Central memory CD8-positive, alpha-beta T cell (primary cell): ENCODE data around the gene SEMA4D.
"Not testable (repeated sequence)": the region's sequence is repeated elsewhere in the genome, so short reads cannot be mapped to it uniquely, and the experiment has no call there.

Experiments used
- ATAC-seq: fragments of 150-1000 bp; cut with Tn5 transposase; replicated peaks from 2 replicates; pipeline ENCODE4 v1.10.0; 2022; ENCODE audit warnings: mild to moderate bottlenecking, moderate FRiP score, moderate number of reproducible peaks; ENCODE audit not compliant: poor library complexity, severe bottlenecking; ENCODE audit errors: extremely low read depth
- DNase-seq, 2 donors: peaks; one replicate each; pipeline ENCODE4 v3.0.0; 2021; ENCODE audit warnings: low spot score in 2 of 2
- H3K27ac Mint-ChIP-seq: one replicate; pipeline ENCODE4 v1.8.0; 2022; ENCODE audit warnings: low read depth, mild to moderate bottlenecking, moderate library complexity, mixed read lengths
- H3K27me3 Mint-ChIP-seq: one replicate; pipeline ENCODE4 v1.8.0; 2022; ENCODE audit warnings: mixed read lengths
- H3K36me3 Mint-ChIP-seq: one replicate; pipeline ENCODE4 v1.8.0; 2022; ENCODE audit warnings: mild to moderate bottlenecking, moderate library complexity, mixed read lengths; ENCODE audit not compliant: insufficient read depth
- H3K4me1 Mint-ChIP-seq: one replicate; pipeline ENCODE4 v1.8.0; 2022; ENCODE audit warnings: mixed read lengths
- H3K4me3 Mint-ChIP-seq: one replicate; pipeline ENCODE4 v1.8.0; 2022; ENCODE audit warnings: mild to moderate bottlenecking, moderate library complexity, mixed read lengths
- H3K9me3 Mint-ChIP-seq: one replicate; pipeline ENCODE4 v1.8.0; 2022; ENCODE audit warnings: mixed read lengths

SEMA4D gene

GRCh38 chr9:89473762-89474469 lies 24.0 kb downstream of the SEMA4D start:
- Mint-ChIP-seq H3K9me3 (no peaks in the 10 kb centered on the region), H3K27ac (peak overlapping the region; percentile 73), H3K4me1 (peaks cover 90% of the 10 kb centered on the region), H3K36me3 (peaks cover 35% of the 10 kb centered on the region), H3K4me3 (peak overlapping the region; percentile 42), H3K27me3 (no peaks in the 10 kb centered on the region)
- DNase-seq (no peak), ATAC-seq (no peak)

DNA sequence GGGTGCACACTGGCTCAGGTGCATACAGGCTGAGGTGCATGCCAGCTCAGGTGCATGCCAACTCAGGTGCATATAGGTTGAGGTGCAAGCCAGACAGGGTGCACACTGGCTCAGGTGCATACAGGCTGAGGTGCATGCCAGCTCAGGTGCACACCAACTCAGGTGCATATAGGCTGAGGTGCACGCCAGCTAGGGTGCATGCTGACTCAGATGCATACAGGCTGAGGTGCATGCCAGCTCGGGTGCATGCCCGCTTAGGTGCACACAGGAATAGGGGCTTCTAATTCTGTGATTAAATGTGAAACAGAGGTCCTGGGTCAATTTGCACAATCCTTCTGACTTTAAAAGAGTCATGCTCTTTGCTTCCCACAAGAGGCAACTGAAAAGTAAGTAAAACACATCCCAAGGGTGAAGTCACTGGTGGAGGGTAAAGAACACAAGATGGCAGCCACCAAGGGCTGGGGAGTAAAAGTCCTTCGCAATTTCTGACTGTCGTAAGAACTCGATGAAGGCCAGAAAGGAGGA lies 26.1 kb downstream of the SEMA4D start:
- H3K4me1 Mint-ChIP-seq, result peaks cover 89% of the 10 kb centered on the region
- H3K4me3 Mint-ChIP-seq, result peak overlapping the region; percentile 9
- H3K9me3 Mint-ChIP-seq, ATAC-seq, DNase-seq, H3K27me3 Mint-ChIP-seq: not testable (repeated sequence)
- peaks cover 39% of the 10 kb centered on the region for H3K36me3 Mint-ChIP-seq
- H3K27ac Mint-ChIP-seq, result peak overlapping the region; percentile 83

DNA sequence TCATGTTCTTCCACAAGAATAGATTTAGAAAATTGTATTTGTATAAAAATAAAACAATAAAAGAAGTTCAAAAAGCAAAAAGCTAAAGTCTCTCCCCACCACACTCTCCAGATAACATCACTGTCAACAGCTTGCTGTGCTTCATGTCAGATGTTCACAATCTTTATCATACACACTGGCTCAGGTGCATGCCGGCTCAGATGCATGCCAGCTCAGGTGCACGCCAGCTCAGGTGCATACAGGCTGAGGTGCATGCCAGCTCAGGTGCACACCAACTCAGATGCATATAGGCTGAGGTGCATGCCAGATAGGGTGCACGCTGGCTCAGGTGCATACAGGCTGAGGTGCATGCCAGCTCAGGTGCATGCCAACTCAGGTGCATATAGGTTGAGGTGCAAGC lies 26.5 kb downstream of the SEMA4D start:
- no peaks in the 10 kb centered on the region for H3K27me3 Mint-ChIP-seq
- peaks cover 89% of the 10 kb centered on the region for H3K4me1 Mint-ChIP-seq
- no peak for DNase-seq
- H3K36me3 Mint-ChIP-seq, result peaks cover 39% of the 10 kb centered on the region
- no peak for ATAC-seq
- H3K9me3 Mint-ChIP-seq, result no peaks in the 10 kb centered on the region
- peak overlapping the region; percentile 83 for H3K27ac Mint-ChIP-seq
- peak overlapping the region; percentile 74 for H3K4me3 Mint-ChIP-seq

- ATAC-seq (no peak), DNase-seq (no peak)
- peak overlapping the region; percentile 83 for H3K27ac Mint-ChIP-seq
- no peaks in the 10 kb centered on the region for H3K9me3 Mint-ChIP-seq
- peak overlapping the region; percentile 74 for H3K4me3 Mint-ChIP-seq
- H3K4me1 Mint-ChIP-seq, result peaks cover 89% of the 10 kb centered on the region
- H3K27me3 Mint-ChIP-seq, result no peaks in the 10 kb centered on the region
- peaks cover 34% of the 10 kb centered on the region for H3K36me3 Mint-ChIP-seq
These were observed 27.6 kb downstream of the SEMA4D start for GRCh38 chr9:89470224-89470839.

DNA sequence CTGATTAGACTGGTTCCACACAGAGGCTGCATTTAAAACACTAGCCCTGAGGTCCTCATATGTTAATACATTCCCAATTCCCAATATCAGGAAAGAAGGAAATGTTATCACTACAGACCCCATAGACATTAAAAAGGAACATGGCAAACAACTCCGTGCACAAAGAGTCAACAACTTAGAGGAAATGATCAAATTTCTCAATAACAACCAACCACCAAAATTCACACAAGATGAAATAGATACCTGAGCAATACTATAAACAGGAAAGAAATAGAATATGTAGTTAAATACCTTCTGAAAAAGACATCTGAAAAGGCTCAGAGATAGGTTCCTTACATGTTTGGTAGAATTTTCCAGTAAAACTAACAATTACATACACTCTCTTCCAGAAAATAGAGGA lies 28.9 kb downstream of the SEMA4D start:
- Mint-ChIP-seq H3K27ac (peak overlapping the region; percentile 83), H3K27me3 (no peaks in the 10 kb centered on the region), H3K36me3 (peaks cover 33% of the 10 kb centered on the region), H3K9me3 (no peaks in the 10 kb centered on the region), H3K4me1 (peaks cover 90% of the 10 kb centered on the region), H3K4me3 (peak overlapping the region; percentile 74)
- no peak for ATAC-seq
- no peak for DNase-seq

DNA sequence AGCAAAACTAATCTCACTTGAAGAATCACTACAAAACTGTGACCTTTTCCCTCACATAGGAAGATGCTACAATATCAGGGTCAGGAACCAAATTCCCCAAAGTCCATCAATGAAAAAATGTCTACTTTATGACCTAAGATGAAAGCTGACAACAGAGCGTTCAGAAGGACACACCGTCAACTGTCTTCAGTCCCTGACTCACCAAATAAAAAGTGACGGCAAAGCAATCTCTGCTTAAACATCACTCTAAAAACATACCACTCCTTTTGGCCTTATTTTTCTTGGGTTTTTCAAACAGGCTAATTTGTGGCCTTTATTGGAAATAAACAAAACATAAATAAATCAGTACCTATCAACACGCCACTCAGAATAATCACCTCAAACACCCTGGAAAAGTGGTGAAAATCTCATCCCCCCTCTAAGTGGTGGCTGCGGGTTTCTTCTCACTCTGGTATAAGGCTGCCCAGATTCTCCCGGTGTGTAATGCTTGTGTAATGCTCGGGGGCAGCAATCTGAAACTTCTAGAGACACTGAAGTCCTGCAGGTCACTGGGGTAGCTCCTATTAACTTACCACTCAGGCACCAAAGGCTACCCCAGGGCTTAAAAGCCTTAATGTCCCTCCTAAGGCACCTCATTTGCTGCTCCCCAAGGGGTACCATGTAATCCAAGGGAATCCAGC lies 29.5 kb downstream of the SEMA4D start:
- Mint-ChIP-seq H3K27ac (peak overlapping the region; percentile 83), H3K36me3 (peaks cover 34% of the 10 kb centered on the region), H3K4me3 (peak overlapping the region; percentile 74), H3K9me3 (no peaks in the 10 kb centered on the region), H3K27me3 (no peaks in the 10 kb centered on the region), H3K4me1 (peaks cover 88% of the 10 kb centered on the region)
- DNase-seq (no peak), ATAC-seq (no peak)

- Mint-ChIP-seq H3K4me3 (peak overlapping the region; percentile 74), H3K27ac (peak overlapping the region; percentile 83), H3K9me3 (no peaks in the 10 kb centered on the region), H3K27me3 (no peaks in the 10 kb centered on the region), H3K4me1 (peaks cover 94% of the 10 kb centered on the region), H3K36me3 (peaks cover 38% of the 10 kb centered on the region)
- no peak for ATAC-seq
- DNase-seq, result no peak
These were observed 30.7 kb downstream of the SEMA4D start for GRCh38 chr9:89467278-89467625.

DNA sequence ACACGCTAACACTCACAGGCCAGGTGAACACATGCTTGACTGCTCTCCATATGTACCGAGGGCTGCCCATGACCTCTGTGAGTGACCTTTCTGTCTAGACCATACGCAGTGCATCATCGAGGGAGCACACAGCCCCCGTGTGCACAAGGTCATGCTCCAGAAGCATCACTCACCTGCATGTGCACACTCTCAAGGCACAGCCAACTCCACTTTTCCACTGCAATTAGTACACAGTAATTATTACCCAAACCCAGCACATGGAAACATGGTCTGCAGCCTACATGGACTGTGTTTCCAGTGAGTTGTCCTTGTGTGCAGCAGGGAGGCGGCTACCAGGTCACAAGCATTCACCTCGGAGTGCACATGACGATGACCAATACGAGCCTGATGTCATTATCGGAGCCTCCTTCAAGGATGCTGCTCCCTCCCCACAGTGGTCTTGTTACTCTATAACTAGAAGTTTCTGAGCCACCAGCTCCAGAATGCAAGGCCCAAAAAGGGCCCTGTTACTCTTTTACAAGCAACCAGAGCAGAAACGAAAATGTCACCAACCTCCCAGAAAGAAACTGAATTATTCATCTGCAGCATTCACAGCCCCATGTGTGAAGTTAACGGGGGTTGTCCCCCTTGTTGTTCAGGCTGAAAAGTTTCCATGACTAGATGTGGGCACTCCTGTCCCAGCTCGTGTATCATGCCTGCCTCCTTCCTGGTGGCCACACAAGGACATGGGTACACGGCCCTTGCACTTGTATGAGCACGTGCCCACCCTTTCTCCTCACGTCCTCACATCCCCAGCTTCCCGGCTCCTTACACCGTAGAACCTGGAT lies 31.2 kb downstream of the SEMA4D start:
- H3K4me3 Mint-ChIP-seq, result peak overlapping the region; percentile 74
- H3K9me3 Mint-ChIP-seq, result no peaks in the 10 kb centered on the region
- H3K36me3 Mint-ChIP-seq, result peaks cover 37% of the 10 kb centered on the region
- peaks cover 94% of the 10 kb centered on the region for H3K4me1 Mint-ChIP-seq
- ATAC-seq, result no peak
- H3K27ac Mint-ChIP-seq, result peak overlapping the region; percentile 83
- no peak for DNase-seq
- H3K27me3 Mint-ChIP-seq, result no peaks in the 10 kb centered on the region

DNA sequence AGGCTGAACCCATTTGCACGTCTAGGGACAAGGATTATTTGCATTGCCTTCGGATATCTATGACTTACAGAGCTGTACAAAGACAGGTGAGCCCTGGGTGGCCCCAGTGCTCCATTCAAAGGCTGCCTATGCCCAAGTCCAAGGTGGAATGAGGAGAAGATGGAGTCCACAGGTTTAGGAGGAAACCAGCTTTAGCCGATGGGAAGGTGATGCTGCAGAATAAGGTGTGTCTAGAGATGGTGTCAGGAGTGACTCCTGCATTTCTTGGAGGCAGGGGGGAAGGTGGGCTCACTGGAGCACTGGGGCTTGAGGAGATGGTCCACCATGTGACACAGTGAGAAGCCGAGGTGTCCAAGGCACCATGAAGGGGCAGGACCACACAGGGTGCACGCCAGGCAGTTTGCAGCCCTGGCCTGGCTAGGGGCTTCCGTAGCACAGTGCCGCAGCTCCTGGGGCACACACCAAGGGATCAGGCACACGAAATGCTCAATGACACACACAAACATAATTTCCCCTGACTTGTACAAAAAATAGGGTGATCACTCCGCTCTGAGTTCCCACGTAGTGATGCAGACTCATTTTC lies 32.1 kb downstream of the SEMA4D start:
- no peak for ATAC-seq
- Mint-ChIP-seq H3K9me3 (no peaks in the 10 kb centered on the region), H3K27me3 (no peaks in the 10 kb centered on the region), H3K27ac (peak overlapping the region; percentile 83), H3K36me3 (peaks cover 35% of the 10 kb centered on the region), H3K4me3 (peak overlapping the region; percentile 74), H3K4me1 (peaks cover 91% of the 10 kb centered on the region)
- DNase-seq, result no peak

DNA sequence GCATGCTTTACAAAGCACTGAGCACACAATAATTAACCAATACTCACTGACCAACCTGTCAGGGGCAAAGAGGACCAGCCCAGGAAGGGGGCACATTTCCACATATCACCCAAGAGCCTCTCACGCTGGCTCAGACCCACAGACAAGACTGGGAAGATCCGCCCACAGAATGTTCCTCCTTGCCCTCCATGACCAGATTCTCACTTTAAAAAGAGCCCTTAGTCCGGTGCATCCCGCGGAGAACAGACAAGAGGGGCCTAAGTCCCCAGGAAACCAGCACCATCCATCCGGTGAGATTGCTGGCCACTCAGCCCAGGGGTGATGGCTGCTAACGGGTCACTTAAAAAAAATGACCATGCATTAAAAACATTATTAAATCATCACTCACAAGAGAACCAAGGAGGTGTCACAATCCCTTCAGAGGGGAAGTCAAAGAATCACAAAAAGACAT lies 32.9 kb downstream of the SEMA4D start:
- Mint-ChIP-seq H3K9me3 (no peaks in the 10 kb centered on the region), H3K36me3 (peaks cover 35% of the 10 kb centered on the region), H3K4me1 (peaks cover 91% of the 10 kb centered on the region), H3K27me3 (no peaks in the 10 kb centered on the region), H3K4me3 (peak overlapping the region; percentile 74), H3K27ac (peak overlapping the region; percentile 83)
- DNase-seq (no peak), ATAC-seq (no peak)

- Mint-ChIP-seq H3K9me3 (no peaks in the 10 kb centered on the region), H3K27ac (peak overlapping the region; percentile 83), H3K27me3 (no peaks in the 10 kb centered on the region), H3K4me3 (peak overlapping the region; percentile 74), H3K36me3 (peaks cover 30% of the 10 kb centered on the region), H3K4me1 (peaks cover 91% of the 10 kb centered on the region)
- DNase-seq (no peak), ATAC-seq (peak; percentile 21)
These were observed 33.5 kb downstream of the SEMA4D start for GRCh38 chr9:89464300-89464901.
